ENCODE measurements around the gene G0S2. TPM values are rescaled to one million over a fixed set of nuclear protein-coding genes. Genes with fewer than 3 reads are reported as not detected.

The G0S2 gene
- total and polyA plus RNA-seq, 9 of the 15 experiments (the other 6 are each of a cell fraction or from before 2014, with no cell fraction given), result 0.18 to 65.6 (median 11.4) TPM

- TF ChIP-seq VEZF1 (CRISPR knock-in tag; IDR thresholded peaks at IDR 0.05), result peak; percentile 16; the same call in 1 of the 2 replicates
- no peak for TF ChIP-seq RBM22 (IDR thresholded peaks at IDR 0.05; ENCODE audit: low read depth, low read length, poor library complexity, severe bottlenecking)
- peak; percentile 89 for TF ChIP-seq SMARCA4 (IDR thresholded peaks at IDR 0.05)
- no peak for TF ChIP-seq THRAP3 (IDR thresholded peaks at IDR 0.05; ENCODE audit: borderline replicate concordance)
- TF ChIP-seq PHF8 (IDR thresholded peaks at IDR 0.05; ENCODE audit: borderline replicate concordance, low read length), result no peak
- peak; percentile 93 for TF ChIP-seq DPF2 (IDR thresholded peaks at IDR 0.05)
- peak; percentile 82 for TF ChIP-seq MTA3 (IDR thresholded peaks at IDR 0.05; ENCODE audit: borderline replicate concordance)
- no peak for TF ChIP-seq SOX6 (IDR thresholded peaks at IDR 0.05)
- no peak for TF ChIP-seq POLR3G (IDR thresholded peaks at IDR 0.05; ENCODE audit: extremely low read depth, insufficient read length, insufficient replicate concordance)
- TF ChIP-seq ZNF589 (CRISPR knock-in tag; IDR thresholded peaks at IDR 0.05; ENCODE audit: low read depth), result peak; percentile 88
- TF ChIP-seq ZNF644 (tag; IDR thresholded peaks at IDR 0.05; ENCODE audit: low read depth), result peak; percentile 72; the same call in 1 of the 2 replicates
- peak; percentile 38; the same call in 1 of the 2 replicates for TF ChIP-seq GABPA (tag; conservative IDR thresholded peaks at IDR 0.05; ENCODE audit: low read depth)
- TF ChIP-seq KLF10 (CRISPR knock-in tag; IDR thresholded peaks at IDR 0.05), result no peak
These were observed 26.1 kb upstream of the G0S2 start (continued) for GRCh38 chr1:209648931-209649776.

All from K562 (cell line).